Breast epithelium (tissue), 3 donors: ENCODE data around the gene C1QL1.

Experiments
- CTCF ChIP-seq, 3 donors: fragments of 450-650 bp; IDR thresholded peaks; one replicate each; pipeline ENCODE4 v1.5.1; 2016 to 2017; ENCODE audit warnings: antibody characterized with exemption in 3 of 3, mild to moderate bottlenecking in 3 of 3, moderate library complexity in 3 of 3
- POLR2A ChIP-seq: fragments of 450-650 bp; IDR thresholded peaks from one replicate; pipeline ENCODE4 v1.6.1; 2016; ENCODE audit warnings: antibody characterized with exemption, mild to moderate bottlenecking, moderate library complexity

- TF ChIP-seq POLR2A (no peak), CTCF (IDR thresholded peaks at IDR 0.05) (no peak)
Observed at GRCh38 chr17:44941712-44942331, 26.3 kb downstream of the C1QL1 start.
